Skeletal muscle satellite cell (primary cell): ENCODE results near the gene DIDO1. TPM values are rescaled to one million over a fixed set of nuclear protein-coding genes. Genes with fewer than 3 reads are reported as not detected.
A peak's percentile ranks its signal among the peaks of the same experiment; 100 is the strongest.

Experiments
- H3K27me3 ChIP-seq: 2 replicates; pipeline ENCODE4 v1.7.0; 2013; ENCODE audit warnings: low read length; ENCODE audit not compliant: control insufficient read depth, insufficient read depth
- H3K36me3 ChIP-seq: 2 replicates; pipeline ENCODE4 v1.7.0; 2013; ENCODE audit warnings: mild to moderate bottlenecking, control low read depth, low read length; ENCODE audit not compliant: insufficient read depth
- H3K4me1 ChIP-seq: 2 replicates; pipeline ENCODE4 v1.7.0; 2013; ENCODE audit warnings: low read length; ENCODE audit not compliant: control insufficient read depth, insufficient read depth
- H3K4me2 ChIP-seq: 2 replicates; pipeline ENCODE4 v1.7.0; 2013; ENCODE audit warnings: mild to moderate bottlenecking, low read length
- H3K4me3 ChIP-seq: 2 replicates; pipeline ENCODE4 v1.7.0; 2013; ENCODE audit warnings: low read length
- H3K9ac ChIP-seq: 2 replicates; pipeline ENCODE4 v1.7.0; 2013; ENCODE audit warnings: mild to moderate bottlenecking, low read depth, low read length, moderate library complexity
- H3K9me3 ChIP-seq: replicated peaks from 2 replicates; pipeline ENCODE4 v1.7.0; 2013; ENCODE audit warnings: mild to moderate bottlenecking, control low read depth, low read length
- total RNA-seq: library from RNA; depleted of rRNA; stranded (reverse); fragments of >200 nt; gene quantifications from 2 replicates; pipeline ENCODE4 v1.2.3, GENCODE V29; 2012; rRNA removed

DIDO1 gene
- total RNA-seq = 26.6 and 31.7 TPM in 2 replicates

DNA sequence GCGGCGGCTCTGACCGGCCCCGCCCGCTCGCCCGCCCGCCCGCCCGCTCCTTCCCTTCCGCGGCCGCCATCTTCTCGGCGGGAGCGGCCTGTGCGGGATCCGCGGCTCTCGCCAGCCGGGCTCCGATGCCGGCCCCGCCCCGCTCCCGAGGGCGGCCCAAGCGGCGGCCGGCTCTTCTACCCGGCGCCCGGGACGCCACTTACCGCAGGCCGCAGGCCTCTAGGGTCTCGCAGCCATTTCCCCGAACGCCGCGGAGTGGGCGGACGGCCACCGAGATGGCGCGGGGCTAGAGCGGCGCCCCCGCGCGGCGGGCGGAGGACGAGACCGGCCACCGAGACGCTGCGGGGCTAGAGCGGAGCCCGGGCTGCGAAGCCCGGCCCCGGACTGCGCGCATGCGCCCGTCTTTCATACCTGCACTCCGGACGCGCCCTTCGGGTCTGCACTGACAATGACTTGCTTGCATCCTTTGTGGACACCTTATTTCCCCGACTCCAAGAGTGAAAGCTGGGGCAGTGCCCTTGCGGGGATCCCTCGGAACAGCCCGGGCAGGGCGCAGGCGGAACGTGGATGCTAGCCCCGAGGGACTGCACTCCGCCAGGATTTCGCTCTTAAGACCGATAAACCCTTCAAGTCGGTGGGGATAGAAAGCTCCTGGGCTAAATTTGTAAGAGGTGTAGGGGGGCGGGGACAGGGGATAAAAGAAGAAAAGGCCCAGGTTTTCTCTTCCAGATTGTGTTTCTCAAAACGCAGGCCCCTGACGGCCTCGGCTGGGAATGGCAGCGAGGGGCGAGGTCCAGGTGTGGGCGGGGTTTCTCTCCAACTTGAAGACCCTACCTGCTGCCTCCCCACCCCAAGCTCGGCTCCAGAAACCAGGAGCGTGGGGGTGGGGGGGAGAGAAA, at the start of gene DIDO1:
Gene DIDO1, minus strand, starts transcription at position 277 of the 899 bp plus-strand sequence.
- Histone ChIP-seq H3K4me2 (peak within 1 kb of the TSS; percentile 98), H3K4me1 (peaks cover 42% of the 10 kb centered on the region), H3K4me3 (peak within 1 kb of the TSS; percentile 82), H3K36me3 (no peaks in the 10 kb centered on the region), H3K9ac (peak within 1 kb of the TSS; percentile 96), H3K9me3 (no peaks in the 10 kb centered on the region), H3K27me3 (no peaks in the 10 kb centered on the region)

DNA sequence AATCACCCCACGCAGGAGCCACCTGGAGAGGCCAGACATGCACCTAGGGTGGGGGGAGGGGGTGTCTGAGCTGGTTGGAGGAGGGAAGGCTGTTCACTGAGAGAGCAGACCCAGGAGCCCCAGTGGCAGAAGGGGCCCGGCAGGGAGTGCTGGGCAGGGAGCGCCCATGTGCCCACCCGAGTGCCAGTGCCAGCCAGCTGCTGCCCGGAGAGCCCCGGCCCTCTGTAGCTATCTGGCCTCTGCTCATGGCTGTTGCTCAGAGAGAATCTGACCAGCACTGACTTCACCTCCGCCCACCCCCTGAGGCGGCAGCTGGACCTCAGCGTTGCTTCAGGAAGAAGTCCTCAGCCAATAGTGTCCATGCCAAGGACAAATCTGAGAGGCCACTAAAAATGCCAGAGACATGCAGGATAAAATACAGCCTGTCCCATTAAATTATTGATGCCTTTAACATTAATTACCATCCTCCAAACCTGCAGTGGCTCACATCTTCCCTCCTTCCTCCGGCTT, 49.0 kb upstream of the DIDO1 start:
- H3K9me3 ChIP-seq = no peaks in the 10 kb centered on the region
- H3K9ac ChIP-seq = no peak overlapping the region

GRCh38 chr20:62972845-62973745, 46.8 kb upstream of the DIDO1 start:
- H3K9ac ChIP-seq = no peak overlapping the region
- H3K4me2 ChIP-seq = no peak overlapping the region
- no peaks in the 10 kb centered on the region for H3K36me3 ChIP-seq
- no peak overlapping the region for H3K4me3 ChIP-seq
- no peaks in the 10 kb centered on the region for H3K9me3 ChIP-seq
- peaks cover 47% of the 10 kb centered on the region for H3K27me3 ChIP-seq
- H3K4me1 ChIP-seq = no peaks in the 10 kb centered on the region

More for the DNA sequence above, 49.0 kb upstream of the DIDO1 start:
- Histone ChIP-seq H3K4me1 (no peaks in the 10 kb centered on the region), H3K36me3 (no peaks in the 10 kb centered on the region), H3K4me2 (no peak overlapping the region), H3K4me3 (no peak overlapping the region), H3K27me3 (peaks cover 56% of the 10 kb centered on the region)

GRCh38 chr20:62971950-62972844, 45.9 kb upstream of the DIDO1 start:
- H3K9ac ChIP-seq = no peak overlapping the region
- peak overlapping the region; percentile 58 for H3K4me2 ChIP-seq
- H3K36me3 ChIP-seq = no peaks in the 10 kb centered on the region
- no peaks in the 10 kb centered on the region for H3K4me1 ChIP-seq
- peak overlapping the region; percentile 36 for H3K4me3 ChIP-seq
- H3K9me3 ChIP-seq = no peaks in the 10 kb centered on the region
- peaks cover 38% of the 10 kb centered on the region for H3K27me3 ChIP-seq

DNA sequence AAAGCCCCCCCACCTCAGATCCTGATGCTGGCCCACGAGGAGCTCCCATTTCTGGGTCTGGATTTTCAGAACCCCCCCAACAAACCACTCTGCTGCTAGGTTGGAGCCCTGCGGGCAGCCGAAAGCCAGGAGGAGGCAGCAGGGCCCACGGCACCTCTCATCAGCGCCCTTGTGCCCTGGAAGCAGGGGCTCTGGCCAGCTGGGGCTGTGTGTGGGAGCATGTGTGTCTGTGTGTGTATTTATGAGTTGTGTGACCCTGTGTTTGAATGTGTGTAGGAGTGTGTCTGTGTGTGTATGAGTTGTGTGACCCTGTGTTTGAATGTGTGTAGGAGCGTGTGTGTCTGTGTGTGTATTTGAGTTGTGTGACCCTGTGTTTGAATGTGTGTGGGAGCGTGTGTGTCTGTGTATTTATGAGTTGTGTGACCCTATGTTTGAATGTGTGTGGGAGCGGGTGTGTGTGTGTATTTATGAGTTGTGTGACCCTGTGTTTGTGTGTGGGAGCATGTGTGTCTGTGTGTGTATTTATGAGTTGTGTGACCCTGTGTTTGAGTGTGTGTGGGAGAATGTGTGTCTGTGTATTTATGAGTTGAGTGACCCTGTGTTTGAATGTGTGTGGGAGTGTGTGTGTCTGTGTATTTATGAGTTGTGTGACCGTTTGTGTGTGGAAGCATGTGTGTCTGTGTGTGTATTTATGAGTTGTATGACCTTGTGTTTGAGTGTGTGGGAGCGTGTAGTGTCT, 45.1 kb upstream of the DIDO1 start:
- Histone ChIP-seq H3K4me3 (no peak overlapping the region), H3K4me1 (no peaks in the 10 kb centered on the region), H3K9ac (no peak overlapping the region), H3K4me2 (no peak overlapping the region), H3K27me3 (peaks cover 38% of the 10 kb centered on the region), H3K36me3 (no peaks in the 10 kb centered on the region), H3K9me3 (no peaks in the 10 kb centered on the region)

GRCh38 chr20:62970307-62971210, 44.3 kb upstream of the DIDO1 start:
- H3K4me2 ChIP-seq = no peak overlapping the region
- no peak overlapping the region for H3K9ac ChIP-seq
- H3K36me3 ChIP-seq = no peaks in the 10 kb centered on the region
- H3K9me3 ChIP-seq = no peaks in the 10 kb centered on the region
- H3K27me3 ChIP-seq = peaks cover 37% of the 10 kb centered on the region
- no peaks in the 10 kb centered on the region for H3K4me1 ChIP-seq
- H3K4me3 ChIP-seq = no peak overlapping the region

GRCh38 chr20:62969939-62970306, 43.6 kb upstream of the DIDO1 start:
- Histone ChIP-seq H3K4me3 (no peak overlapping the region), H3K4me1 (no peaks in the 10 kb centered on the region), H3K36me3 (peaks cover 1% of the 10 kb centered on the region), H3K4me2 (no peak overlapping the region), H3K9me3 (no peaks in the 10 kb centered on the region), H3K9ac (no peak overlapping the region), H3K27me3 (peaks cover 30% of the 10 kb centered on the region)

GRCh38 chr20:62969179-62969760, 43.0 kb upstream of the DIDO1 start:
- H3K9me3 ChIP-seq = no peaks in the 10 kb centered on the region
- no peak overlapping the region for H3K9ac ChIP-seq
- H3K27me3 ChIP-seq = peaks cover 24% of the 10 kb centered on the region
- H3K4me2 ChIP-seq = no peak overlapping the region
- H3K36me3 ChIP-seq = peaks cover 8% of the 10 kb centered on the region
- no peak overlapping the region for H3K4me3 ChIP-seq
- no peaks in the 10 kb centered on the region for H3K4me1 ChIP-seq

DNA sequence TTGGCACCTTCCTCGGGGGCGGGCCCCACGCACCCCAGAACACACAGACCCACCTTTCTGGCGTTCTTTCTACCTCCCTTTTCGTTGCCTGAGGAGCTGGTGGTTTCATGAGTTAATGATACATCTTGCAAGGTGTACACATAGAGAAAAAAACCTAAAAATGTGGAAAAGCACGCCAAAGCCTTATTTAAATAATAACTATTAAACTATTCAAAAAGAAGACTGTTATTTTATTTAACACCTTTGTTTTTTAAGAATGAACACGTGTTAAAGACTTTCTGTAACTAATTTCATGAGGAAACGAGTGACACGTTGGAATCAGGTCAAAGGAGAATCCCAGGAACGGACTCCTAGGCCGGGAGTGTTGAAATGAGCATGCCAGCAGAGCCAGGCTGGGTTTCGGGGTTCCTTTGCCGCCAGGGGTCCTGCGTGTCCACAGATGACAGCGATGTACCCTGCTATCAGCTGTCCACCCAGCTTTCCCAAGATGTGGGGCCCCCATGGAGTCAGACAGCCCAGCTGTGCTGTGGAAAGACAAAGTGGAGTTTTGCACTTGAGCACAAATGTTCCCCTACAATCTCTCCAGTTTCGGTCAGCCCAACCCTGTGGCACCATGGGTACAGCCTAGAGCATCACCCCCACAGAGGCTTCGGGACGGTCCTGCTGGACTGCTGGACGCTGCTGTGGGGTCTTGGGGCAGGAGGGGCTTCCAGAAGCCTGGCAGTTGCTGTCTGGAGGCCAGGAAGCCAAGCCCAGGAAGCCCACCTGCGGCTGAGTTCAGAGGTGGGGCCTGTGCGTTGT, 42.3 kb upstream of the DIDO1 start:
- no peaks in the 10 kb centered on the region for H3K9me3 ChIP-seq
- no peak overlapping the region for H3K4me3 ChIP-seq
- H3K27me3 ChIP-seq = peaks cover 20% of the 10 kb centered on the region

More for the DNA sequence above, 42.3 kb upstream of the DIDO1 start:
- H3K4me2 ChIP-seq = no peak overlapping the region
- no peaks in the 10 kb centered on the region for H3K4me1 ChIP-seq
- H3K9ac ChIP-seq = no peak overlapping the region
- H3K36me3 ChIP-seq = peaks cover 8% of the 10 kb centered on the region
